Pulmonary artery endothelial cell (primary cell): ENCODE measurements around the gene AKAP6. TPM values are rescaled to one million over a fixed set of nuclear protein-coding genes. Genes with fewer than 3 reads are reported as not detected.

Experiments used
- total RNA-seq: library from RNA; depleted of rRNA; stranded (reverse); fragments of >200 nt; gene quantifications from 2 replicates; pipeline ENCODE4 v1.2.3, GENCODE V29; 2014

AKAP6 gene
- total RNA-seq, 1 donor from 2014 or later, result 0.26 TPM

Other genes with a start within 250 kb of the AKAP6 start
- not detected in 2 replicates for gene RNU6-7, start 127.3 kb upstream of the AKAP6 start, total RNA-seq
- gene RNU6-8, start 126.0 kb upstream of the AKAP6 start, total RNA-seq, result not detected in 2 replicates